ENCODE measurements around the gene TGFBR1.

GRCh38 chr9:99063522-99063921 lies 41.4 kb upstream of the TGFBR1 start:
- TF ChIP-seq CTCF (IDR thresholded peaks at IDR 0.05) (no peak), POLR2A (IDR thresholded peaks at IDR 0.05) (no peak)
